ENCODE data around the gene MPND.

DNA sequence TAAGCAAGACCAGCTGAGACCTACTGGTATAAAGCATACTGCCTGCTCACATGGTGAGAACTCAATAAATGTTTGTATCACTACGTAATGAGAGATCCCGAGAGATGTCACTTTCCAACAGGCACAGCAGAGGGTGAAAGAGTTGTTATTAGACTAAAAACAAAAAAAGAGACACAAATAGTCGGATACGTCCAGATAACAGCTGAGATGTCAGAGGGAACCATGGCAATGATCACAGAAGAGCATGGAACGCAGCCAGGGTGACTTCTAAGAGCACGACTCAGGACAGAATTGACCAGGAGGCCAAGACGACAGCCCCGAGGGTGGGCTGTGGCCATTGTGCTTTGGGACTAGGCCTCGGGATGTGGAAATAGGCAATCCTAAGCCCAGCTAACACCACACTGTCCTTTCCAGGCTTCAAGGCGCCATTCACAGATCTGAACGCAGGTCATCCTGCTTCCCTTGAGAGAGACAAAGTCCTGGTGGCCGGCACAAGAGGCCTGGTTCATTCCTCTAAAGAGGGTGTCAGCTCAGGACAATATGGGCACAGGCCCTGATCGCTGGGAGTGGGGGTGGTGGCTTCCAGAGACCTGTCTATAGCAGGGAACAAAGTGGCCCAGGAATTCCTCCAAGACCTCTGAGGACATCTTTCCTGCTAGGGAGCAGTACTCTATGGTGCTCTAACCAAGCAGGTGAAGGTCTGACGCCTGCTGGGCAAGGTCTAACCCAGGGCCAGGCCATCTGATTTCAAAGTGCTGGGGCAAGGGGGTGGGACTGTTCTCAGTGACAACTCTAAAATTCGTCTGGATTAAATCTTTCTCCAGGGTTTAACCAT lies 53.8 kb downstream of the MPND start:
- TF ChIP-seq, protein P1, sequence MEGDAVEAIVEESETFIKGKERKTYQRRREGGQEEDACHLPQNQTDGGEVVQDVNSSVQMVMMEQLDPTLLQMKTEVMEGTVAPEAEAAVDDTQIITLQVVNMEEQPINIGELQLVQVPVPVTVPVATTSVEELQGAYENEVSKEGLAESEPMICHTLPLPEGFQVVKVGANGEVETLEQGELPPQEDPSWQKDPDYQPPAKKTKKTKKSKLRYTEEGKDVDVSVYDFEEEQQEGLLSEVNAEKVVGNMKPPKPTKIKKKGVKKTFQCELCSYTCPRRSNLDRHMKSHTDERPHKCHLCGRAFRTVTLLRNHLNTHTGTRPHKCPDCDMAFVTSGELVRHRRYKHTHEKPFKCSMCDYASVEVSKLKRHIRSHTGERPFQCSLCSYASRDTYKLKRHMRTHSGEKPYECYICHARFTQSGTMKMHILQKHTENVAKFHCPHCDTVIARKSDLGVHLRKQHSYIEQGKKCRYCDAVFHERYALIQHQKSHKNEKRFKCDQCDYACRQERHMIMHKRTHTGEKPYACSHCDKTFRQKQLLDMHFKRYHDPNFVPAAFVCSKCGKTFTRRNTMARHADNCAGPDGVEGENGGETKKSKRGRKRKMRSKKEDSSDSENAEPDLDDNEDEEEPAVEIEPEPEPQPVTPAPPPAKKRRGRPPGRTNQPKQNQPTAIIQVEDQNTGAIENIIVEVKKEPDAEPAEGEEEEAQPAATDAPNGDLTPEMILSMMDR (IDR thresholded peaks at IDR 0.05 in 2 of 3, conservative IDR thresholded peaks at IDR 0.05 in 1 of 3; ENCODE audit: borderline replicate concordance in 1 of 3, insufficient read depth in 1 of 3, low read depth in 2 of 3, low read length in 2 of 3): no peak
- TF ChIP-seq, protein P2, sequence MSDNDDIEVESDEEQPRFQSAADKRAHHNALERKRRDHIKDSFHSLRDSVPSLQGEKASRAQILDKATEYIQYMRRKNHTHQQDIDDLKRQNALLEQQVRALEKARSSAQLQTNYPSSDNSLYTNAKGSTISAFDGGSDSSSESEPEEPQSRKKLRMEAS (IDR thresholded peaks at IDR 0.05): no peak
- no peak for TF ChIP-seq EZH2 (IDR thresholded peaks at IDR 0.05)
- no peak for TF ChIP-seq CBX3 (IDR thresholded peaks at IDR 0.05; ENCODE audit: low read depth)
- TF ChIP-seq POLR2A (IDR thresholded peaks at IDR 0.05; ENCODE audit: borderline replicate concordance, extremely low read depth, insufficient read depth, insufficient read length): no peak
